Measurements from ENCODE around the gene ARHGAP23.

DNA sequence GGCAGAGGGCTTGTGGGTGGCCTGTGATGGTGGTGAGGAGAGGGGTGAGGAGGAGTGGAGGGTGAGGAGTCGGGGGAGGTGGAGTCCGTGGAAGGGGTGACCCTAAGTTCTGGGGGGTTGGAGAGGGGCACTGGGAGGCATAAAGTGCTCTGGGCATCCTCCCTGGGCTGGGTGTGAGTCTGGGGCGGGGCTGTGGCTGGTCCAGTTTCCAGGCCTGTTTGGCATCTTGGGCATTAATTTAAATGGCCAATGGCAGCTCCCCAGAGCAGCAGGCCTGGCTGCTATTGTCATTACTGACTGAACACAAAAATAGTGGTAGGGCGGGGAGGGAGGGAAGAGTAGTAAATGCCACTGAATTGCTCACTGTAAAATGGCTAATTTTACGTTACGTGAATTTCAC is 7.7 kb upstream of the ARHGAP23 start:
- TF ChIP-seq, protein P1, sequence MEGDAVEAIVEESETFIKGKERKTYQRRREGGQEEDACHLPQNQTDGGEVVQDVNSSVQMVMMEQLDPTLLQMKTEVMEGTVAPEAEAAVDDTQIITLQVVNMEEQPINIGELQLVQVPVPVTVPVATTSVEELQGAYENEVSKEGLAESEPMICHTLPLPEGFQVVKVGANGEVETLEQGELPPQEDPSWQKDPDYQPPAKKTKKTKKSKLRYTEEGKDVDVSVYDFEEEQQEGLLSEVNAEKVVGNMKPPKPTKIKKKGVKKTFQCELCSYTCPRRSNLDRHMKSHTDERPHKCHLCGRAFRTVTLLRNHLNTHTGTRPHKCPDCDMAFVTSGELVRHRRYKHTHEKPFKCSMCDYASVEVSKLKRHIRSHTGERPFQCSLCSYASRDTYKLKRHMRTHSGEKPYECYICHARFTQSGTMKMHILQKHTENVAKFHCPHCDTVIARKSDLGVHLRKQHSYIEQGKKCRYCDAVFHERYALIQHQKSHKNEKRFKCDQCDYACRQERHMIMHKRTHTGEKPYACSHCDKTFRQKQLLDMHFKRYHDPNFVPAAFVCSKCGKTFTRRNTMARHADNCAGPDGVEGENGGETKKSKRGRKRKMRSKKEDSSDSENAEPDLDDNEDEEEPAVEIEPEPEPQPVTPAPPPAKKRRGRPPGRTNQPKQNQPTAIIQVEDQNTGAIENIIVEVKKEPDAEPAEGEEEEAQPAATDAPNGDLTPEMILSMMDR (IDR thresholded peaks at IDR 0.05), result no peak
- no peak for TF ChIP-seq POLR2AphosphoS5 (IDR thresholded peaks at IDR 0.05)
- no peak for TF ChIP-seq POLR2A (IDR thresholded peaks at IDR 0.05)
